Naive thymus-derived CD4-positive, alpha-beta T cell (primary cell): Measurements from ENCODE around the gene FRS2. TPM values are rescaled to one million over a fixed set of nuclear protein-coding genes. Genes with fewer than 3 reads are reported as not detected.

Source experiments
- ATAC-seq: fragments of 150-1000 bp; cut with Tn5 transposase; 2 replicates; pipeline ENCODE4 v1.10.0; 2021; ENCODE audit warnings: mild to moderate bottlenecking, moderate library complexity
- CTCF ChIA-PET: fragments of 350-600 bp; sonication (Branson Sonifier 250); formaldehyde crosslinking; loops from one replicate; lab custom pipeline; 2021; ENCODE audit warnings: antibody characterized with exemption; lab: Charles Lee
- POLR2A ChIA-PET: fragments of 350-600 bp; sonication (Branson Sonifier 250); formaldehyde crosslinking; loops from one replicate; lab custom pipeline; 2021; ENCODE audit warnings: antibody characterized with exemption, inconsistent platforms; lab: Charles Lee
- DNase-seq, 9 donors: peaks; one replicate each; pipeline versions ENCODE4 v3.0.0 to v3.0.0-alpha.2; 2020 to 2022; ENCODE audit warnings: mixed read lengths in 1 of 9
- H3K27ac ChIP-seq: one replicate; pipeline ENCODE4 v1.7.0; 2013; ENCODE audit warnings: mild to moderate bottlenecking, low read depth, low read length, moderate library complexity
- H3K27me3 ChIP-seq, 2 donors: one replicate each; pipeline ENCODE4 v1.7.0; 2013; ENCODE audit warnings: low read length in 2 of 2, mild to moderate bottlenecking in 2 of 2, moderate library complexity in 2 of 2; ENCODE audit not compliant: control insufficient read depth in 2 of 2, insufficient read depth in 2 of 2
- H3K36me3 ChIP-seq, 3 experiments: 1 replicate in 2 of 3; 2 replicates in 1 of 3; pipeline ENCODE4 v1.7.0; 2013; ENCODE audit warnings: low read length in 3 of 3, mild to moderate bottlenecking in 3 of 3, moderate library complexity in 1 of 3; ENCODE audit not compliant: insufficient read depth in 3 of 3, control insufficient read depth in 2 of 3
- H3K4me1 ChIP-seq, 2 donors: one replicate each; pipeline ENCODE4 v1.7.0; 2013; ENCODE audit warnings: low read length in 2 of 2, mild to moderate bottlenecking in 2 of 2, moderate library complexity in 1 of 2; ENCODE audit not compliant: control insufficient read depth in 2 of 2, insufficient read depth in 2 of 2
- H3K4me3 ChIP-seq: 2 replicates; pipeline ENCODE4 v1.7.0; 2013; ENCODE audit warnings: mild to moderate bottlenecking, low read length
- H3K9me3 ChIP-seq, 3 experiments: 1 replicate in 2 of 3; 2 replicates in 1 of 3; pipeline ENCODE4 v1.7.0; 2013; ENCODE audit warnings: low read length in 3 of 3; ENCODE audit not compliant: control insufficient read depth in 2 of 3
- H3K27ac Mint-ChIP-seq, 9 donors: one replicate each; pipeline ENCODE4 v1.8.0; 2020 to 2022; ENCODE audit warnings: mixed read lengths in 9 of 9, mild to moderate bottlenecking in 8 of 9, moderate library complexity in 5 of 9, inconsistent platforms in 2 of 9
- H3K27me3 Mint-ChIP-seq, 5 donors: one replicate each; pipeline ENCODE4 v1.8.0; 2021 to 2022; ENCODE audit warnings: mixed read lengths in 5 of 5, mild to moderate bottlenecking in 1 of 5
- H3K36me3 Mint-ChIP-seq, 5 donors: one replicate each; pipeline ENCODE4 v1.8.0; 2020 to 2022; ENCODE audit warnings: mixed read lengths in 5 of 5, mild to moderate bottlenecking in 3 of 5, inconsistent platforms in 1 of 5
- H3K4me1 Mint-ChIP-seq, 7 donors: one replicate each; pipeline ENCODE4 v1.8.0; 2020 to 2022; ENCODE audit warnings: mixed read lengths in 7 of 7, mild to moderate bottlenecking in 3 of 7, inconsistent platforms in 1 of 7
- H3K4me3 Mint-ChIP-seq, 10 donors: one replicate each; pipeline ENCODE4 v1.8.0; 2020 to 2022; ENCODE audit warnings: mild to moderate bottlenecking in 10 of 10, mixed read lengths in 10 of 10, moderate library complexity in 6 of 10, inconsistent platforms in 2 of 10
- H3K9me3 Mint-ChIP-seq, 11 donors: one replicate each; pipeline ENCODE4 v1.8.0; 2020 to 2022; ENCODE audit warnings: mixed read lengths in 11 of 11, mild to moderate bottlenecking in 4 of 11, inconsistent platforms in 1 of 11, moderate library complexity in 1 of 11
- intact Hi-C, 2 donors: fragments of 100-400 bp; cut with micrococcal nuclease; formaldehyde crosslinking; loops; one replicate each; pipeline ENCODE4 v1.15.1; 2023
- polyA plus RNA-seq, 2 donors: library from polyadenylated mRNA; unstranded; fragments of 300-500 nt; fragmentation: Illumina TruSeq; gene quantifications; one replicate each; pipeline ENCODE4 v1.2.3, GENCODE V29; 2021
- total RNA-seq, 6 experiments: library from RNA in 5 of 6; stranded (reverse) in 5 of 6; gene quantifications; 1 replicate in 5 of 6; 2 replicates in 1 of 6; pipeline ENCODE4 v1.2.3 and lab custom pipeline; 2021 to 2026

Gene FRS2
- total and polyA plus RNA-seq, 7 experiments from 2014 or later, result 11.0 to 30.1 (median 21.8) TPM

GRCh38 chr12:69585189-69586062 is 115.2 kb downstream of the FRS2 start, which contains the start of gene CCT2:
CCT2 (plus strand) TSS chr12:69585459; CDS start chr12:69585522, 63 bp downstream.
- intact Hi-C loops, result loop anchor here (1.0 to 10.0 kb wide), 17 partner anchors 13 to 779 kb away; partner anchors contain the start of genes CNOT2 (in 2 of the 2), CPSF6 (in 2 of the 2), FRS2 (in 2 of the 2) and KCNMB4 (in 2 of the 2)

DNA sequence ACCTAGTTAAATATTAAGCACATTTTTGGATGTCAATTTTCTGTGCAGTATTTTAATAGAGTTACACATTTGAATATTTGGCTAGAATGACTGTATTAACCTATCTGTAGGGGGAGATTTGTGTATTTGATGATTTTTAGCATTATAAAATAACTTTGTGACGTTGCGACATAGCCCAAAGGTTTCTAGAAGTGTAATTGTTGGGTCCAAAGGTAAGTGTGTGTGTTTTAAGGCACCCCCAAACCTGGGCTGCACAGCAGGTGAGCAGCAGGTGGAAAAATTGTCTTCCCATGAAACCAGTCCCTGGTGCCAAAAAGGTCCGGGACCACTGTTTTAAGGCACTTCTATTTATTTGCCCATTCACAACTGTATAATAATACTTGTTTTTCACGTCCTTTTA is 118.3 kb downstream of the FRS2 start:
- Histone ChIP-seq H3K9me3 (no peaks in the 10 kb centered on the region), H3K36me3 (peaks cover 18 to 68% (median 35%) of the 10 kb centered on the region in 3 experiments), H3K27ac (no peak overlapping the region), H3K4me1 (peaks cover 7 to 11% of the 10 kb centered on the region in 2 donors), H3K27me3 (no peaks in the 10 kb centered on the region), H3K4me3 (no peak overlapping the region)
- Mint-ChIP-seq H3K4me3 (no peak overlapping the region), H3K27ac (no peak overlapping the region), H3K9me3 (no peaks in the 10 kb centered on the region), H3K4me1 (peaks cover 6 to 29% (median 17%) of the 10 kb centered on the region in 7 donors), H3K27me3 (no peaks in the 10 kb centered on the region), H3K36me3 (peaks cover 13 to 38% (median 24%) of the 10 kb centered on the region in 5 donors)
- intact Hi-C loops, result loop anchor here (5.0 to 10.0 kb wide), 3 partner anchors 436 to 776 kb away; partner anchors contain the start of genes KCNMB4 (in 2 of the 2) and CNOT2 (in 1 of the 2)
- no peak for ATAC-seq
- POLR2A ChIA-PET, result no interaction called here
- no peak for DNase-seq
- CTCF ChIA-PET, result no interaction called here

More at GRCh38 chr12:69585189-69586062, 115.2 kb downstream of the FRS2 start, which contains the start of gene CCT2:
- Histone ChIP-seq H3K36me3 (peaks cover 5 to 37% (median 14%) of the 10 kb centered on the region in 3 experiments), H3K9me3 (no peaks in the 10 kb centered on the region), H3K4me3 (peak within 1 kb of the TSS; percentile 100), H3K4me1 (peaks cover 7 to 11% of the 10 kb centered on the region in 2 donors), H3K27ac (peak within 1 kb of the TSS; percentile 96), H3K27me3 (no peaks in the 10 kb centered on the region)
- ChIA-PET CTCF (no interaction called here), POLR2A (interaction anchor here (0.8 to 1.6 kb wide), 3 partner anchors 250 to 296 kb away, joined by 4 to 17 read pairs (median 4); no protein-coding TSS in a partner anchor)
- peaks cover 9 to 28% (median 17%) of the 10 kb centered on the region in 7 donors for H3K4me1 Mint-ChIP-seq
- peaks cover 3 to 16% (median 11%) of the 10 kb centered on the region in 5 donors for H3K36me3 Mint-ChIP-seq
- no peaks in the 10 kb centered on the region for H3K9me3 Mint-ChIP-seq
- H3K27ac Mint-ChIP-seq, result peak within 1 kb of the TSS; percentile 91 to 98 (median 97)
- ATAC-seq, result peak; percentile 97
- peak; percentile 88 to 96 (median 95) for DNase-seq
- H3K27me3 Mint-ChIP-seq, result no peaks in the 10 kb centered on the region
- H3K4me3 Mint-ChIP-seq, result peak within 1 kb of the TSS; percentile 84 to 97 (median 95)

DNA sequence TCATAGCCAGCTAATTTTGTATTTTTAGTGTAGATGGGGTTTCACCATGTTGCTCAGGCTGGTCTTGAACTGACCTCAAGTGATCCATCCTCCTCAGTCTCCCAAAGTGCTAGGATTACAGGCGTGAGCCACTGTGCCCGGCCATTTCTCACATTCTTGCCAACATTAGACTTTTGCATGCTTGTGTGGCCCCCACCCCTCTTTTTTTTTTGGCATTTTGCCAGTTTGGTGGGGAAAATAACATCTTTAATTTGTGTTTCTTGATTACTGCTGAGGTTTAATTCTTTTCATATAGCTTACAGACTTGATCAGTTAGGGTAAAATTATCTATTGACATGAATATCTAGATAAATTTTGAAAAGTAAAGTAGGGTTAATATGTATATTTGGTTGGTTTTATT is 118.9 kb downstream of the FRS2 start:
- Histone ChIP-seq H3K27me3 (no peaks in the 10 kb centered on the region), H3K9me3 (no peaks in the 10 kb centered on the region), H3K4me3 (no peak overlapping the region), H3K27ac (no peak overlapping the region), H3K36me3 (peaks cover 23 to 73% (median 41%) of the 10 kb centered on the region in 3 experiments), H3K4me1 (peaks cover 7 to 11% of the 10 kb centered on the region in 2 donors)
- H3K9me3 Mint-ChIP-seq, result no peaks in the 10 kb centered on the region
- H3K27me3 Mint-ChIP-seq, result no peaks in the 10 kb centered on the region
- peak overlapping the region in 1 of 9 donors; percentile 43 for H3K27ac Mint-ChIP-seq
- DNase-seq (no peak), ATAC-seq (no peak)
- peaks cover 6 to 29% (median 17%) of the 10 kb centered on the region in 7 donors for H3K4me1 Mint-ChIP-seq
- H3K36me3 Mint-ChIP-seq, result peaks cover 13 to 43% (median 24%) of the 10 kb centered on the region in 5 donors
- ChIA-PET CTCF (no interaction called here), POLR2A (no interaction called here)
- intact Hi-C loops, result loop anchor here (5.0 to 10.0 kb wide), 3 partner anchors 437 to 776 kb away; partner anchors contain the start of genes KCNMB4 (in 2 of the 2) and CNOT2 (in 1 of the 2)
- no peak overlapping the region for H3K4me3 Mint-ChIP-seq

DNA sequence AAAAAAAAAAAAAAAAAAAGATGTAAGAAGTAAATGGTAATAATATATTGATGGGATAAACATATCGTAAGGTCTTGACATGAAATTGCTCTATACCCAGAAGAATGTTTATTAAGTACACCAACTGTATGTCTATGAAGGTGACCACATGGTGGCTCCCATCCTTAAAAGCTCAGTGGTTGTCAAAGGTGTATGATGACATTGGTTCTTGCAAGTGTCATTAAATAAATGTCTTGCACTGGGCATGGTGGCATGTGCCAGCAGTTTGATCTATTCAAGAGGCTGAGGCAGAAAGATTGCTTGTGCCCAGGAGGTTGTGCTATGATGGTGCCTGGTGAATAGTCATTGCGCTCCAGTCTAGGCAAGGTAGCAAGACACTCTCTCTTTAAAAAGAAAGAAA is 125.5 kb downstream of the FRS2 start:
- no peak overlapping the region for H3K4me3 ChIP-seq
- CTCF ChIA-PET, result no interaction called here
- H3K27ac ChIP-seq, result peak overlapping the region; percentile 20
- ATAC-seq (no peak), DNase-seq (no peak)
- peaks cover 0 to 10% (median 3%) of the 10 kb centered on the region in 7 donors for H3K4me1 Mint-ChIP-seq
- no peak overlapping the region for H3K4me3 Mint-ChIP-seq
- no peaks in the 10 kb centered on the region for H3K27me3 ChIP-seq
- no peaks in the 10 kb centered on the region for H3K4me1 ChIP-seq
- no peaks in the 10 kb centered on the region for H3K27me3 Mint-ChIP-seq
- no peaks in the 10 kb centered on the region for H3K9me3 Mint-ChIP-seq
- no peaks in the 10 kb centered on the region for H3K9me3 ChIP-seq
- peaks cover 14 to 60% (median 41%) of the 10 kb centered on the region in 5 donors for H3K36me3 Mint-ChIP-seq
- peak overlapping the region in 3 of 9 donors; percentile 21 to 43 (median 37) for H3K27ac Mint-ChIP-seq
- H3K36me3 ChIP-seq, result peaks cover 39 to 95% (median 47%) of the 10 kb centered on the region in 3 experiments
- intact Hi-C loops, result no loop called here
- POLR2A ChIA-PET, result no interaction called here

GRCh38 chr12:69598174-69598753 is 128.1 kb downstream of the FRS2 start:
- H3K4me1 ChIP-seq, result no peaks in the 10 kb centered on the region
- H3K36me3 ChIP-seq, result peaks cover 29 to 92% (median 39%) of the 10 kb centered on the region in 3 experiments
- no peaks in the 10 kb centered on the region for H3K27me3 ChIP-seq
- no peaks in the 10 kb centered on the region for H3K9me3 ChIP-seq
- H3K27ac ChIP-seq, result no peak overlapping the region
- H3K27ac Mint-ChIP-seq, result peak overlapping the region in 4 of 9 donors; percentile 5 to 69 (median 50)
- ChIA-PET POLR2A (no interaction called here), CTCF (interaction anchor here (0.7 kb wide), 1 partner anchor 816 kb away, joined by 3 read pairs; no protein-coding TSS in a partner anchor)
- H3K4me3 ChIP-seq, result no peak overlapping the region
- no peak for ATAC-seq
- peaks cover 11 to 69% (median 43%) of the 10 kb centered on the region in 5 donors for H3K36me3 Mint-ChIP-seq
- peaks cover 0 to 7% (median 0%) of the 10 kb centered on the region in 11 donors for H3K9me3 Mint-ChIP-seq
- DNase-seq, result no peak
- intact Hi-C loops, result loop anchor here in 1 of 2 donors (1.0 kb wide), 1 partner anchor 13 kb away; the partner anchor contains the start of gene CCT2
- H3K27me3 Mint-ChIP-seq, result no peaks in the 10 kb centered on the region
- H3K4me1 Mint-ChIP-seq, result peaks cover 0 to 5% (median 3%) of the 10 kb centered on the region in 7 donors
- H3K4me3 Mint-ChIP-seq, result no peak overlapping the region

DNA sequence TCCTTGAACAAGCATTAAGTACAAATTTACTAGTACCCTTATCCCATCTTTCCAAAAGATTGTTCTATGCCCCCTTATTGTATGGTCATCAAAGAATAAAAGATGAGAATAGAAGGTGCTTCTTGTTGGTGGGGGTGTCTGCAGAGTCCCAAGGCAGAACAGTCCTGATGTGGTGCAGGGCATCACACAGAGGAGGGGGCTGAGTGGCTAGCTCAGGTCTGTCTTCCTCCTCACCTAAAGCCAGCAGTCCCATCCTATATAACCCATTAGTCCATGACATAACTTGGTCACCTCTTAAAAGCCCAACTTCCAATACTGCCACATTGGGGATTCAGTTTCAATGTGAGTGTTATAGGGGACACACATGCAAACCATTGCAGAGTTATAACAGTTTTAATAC is 130.6 kb downstream of the FRS2 start:
- ATAC-seq, result peak; percentile 27
- CTCF ChIA-PET, result no interaction called here

More for the DNA sequence above, 130.6 kb downstream of the FRS2 start:
- no peaks in the 10 kb centered on the region for H3K27me3 Mint-ChIP-seq
- H3K4me3 Mint-ChIP-seq, result no peak overlapping the region
- peaks cover 0 to 10% (median 0%) of the 10 kb centered on the region in 11 donors for H3K9me3 Mint-ChIP-seq
- DNase-seq, result no peak
- H3K27ac ChIP-seq, result no peak overlapping the region
- H3K4me3 ChIP-seq, result no peak overlapping the region
- H3K27me3 ChIP-seq, result no peaks in the 10 kb centered on the region
- H3K36me3 Mint-ChIP-seq, result peaks cover 11 to 59% (median 36%) of the 10 kb centered on the region in 5 donors
- H3K36me3 ChIP-seq, result peaks cover 15 to 69% (median 31%) of the 10 kb centered on the region in 3 experiments
- H3K9me3 ChIP-seq, result no peaks in the 10 kb centered on the region
- POLR2A ChIA-PET, result no interaction called here
- peak overlapping the region in 1 of 9 donors; percentile 48 for H3K27ac Mint-ChIP-seq
- H3K4me1 Mint-ChIP-seq, result peaks cover 0 to 3% (median 0%) of the 10 kb centered on the region in 7 donors
- H3K4me1 ChIP-seq, result no peaks in the 10 kb centered on the region
- intact Hi-C loops, result no loop called here
